ENCODE measurements around the gene RIPK4.
"Not testable (repeated sequence)": the region's sequence is repeated elsewhere in the genome, so short reads cannot be mapped to it uniquely, and the experiment has no call there.

RIPK4 gene

GRCh38 chr21:41795726-41796125, 28.9 kb upstream of the RIPK4 start:
- no peak for DNase-seq (ENCODE audit: low spot score)

- DNase-seq (ENCODE audit: low spot score) = no peak
Observed at GRCh38 chr21:41794600-41794999, 27.7 kb upstream of the RIPK4 start.

- no peak for DNase-seq (ENCODE audit: low spot score)
Observed at GRCh38 chr21:41792711-41793110, 25.9 kb upstream of the RIPK4 start.

GRCh38 chr21:41786509-41786987, 19.7 kb upstream of the RIPK4 start:
- DNase-seq (ENCODE audit: low spot score) = peak; percentile 77

GRCh38 chr21:41785262-41785661, 18.4 kb upstream of the RIPK4 start:
- DNase-seq (ENCODE audit: low spot score) = not testable (repeated sequence)

- DNase-seq (ENCODE audit: low spot score) = no peak
Observed at GRCh38 chr21:41784456-41785102, 17.7 kb upstream of the RIPK4 start.

GRCh38 chr21:41783476-41784180, 16.8 kb upstream of the RIPK4 start:
- no peak for DNase-seq (ENCODE audit: low spot score)

GRCh38 chr21:41781050-41781410, 14.2 kb upstream of the RIPK4 start:
- no peak for DNase-seq (ENCODE audit: low spot score)

- no peak for DNase-seq (ENCODE audit: low spot score)
Observed at GRCh38 chr21:41780337-41781049, 13.6 kb upstream of the RIPK4 start.

GRCh38 chr21:41779659-41780058, 12.8 kb upstream of the RIPK4 start:
- no peak for DNase-seq (ENCODE audit: low spot score)

GRCh38 chr21:41778930-41779600, 12.2 kb upstream of the RIPK4 start:
- no peak for DNase-seq (ENCODE audit: low spot score)

- DNase-seq (ENCODE audit: low spot score) = peak; percentile 94
Observed at GRCh38 chr21:41777951-41778815, 11.3 kb upstream of the RIPK4 start.

- DNase-seq (ENCODE audit: low spot score) = no peak
Observed at GRCh38 chr21:41776778-41777177, 9.9 kb upstream of the RIPK4 start.

- no peak for DNase-seq (ENCODE audit: low spot score)
Observed at GRCh38 chr21:41775149-41775472, 8.3 kb upstream of the RIPK4 start.

GRCh38 chr21:41774467-41775148, 7.8 kb upstream of the RIPK4 start:
- DNase-seq (ENCODE audit: low spot score) = no peak

- DNase-seq (ENCODE audit: low spot score) = no peak
Observed at GRCh38 chr21:41772351-41773080, 5.7 kb upstream of the RIPK4 start.

- DNase-seq (ENCODE audit: low spot score) = no peak
Observed at GRCh38 chr21:41771625-41771945, 4.7 kb upstream of the RIPK4 start.

- DNase-seq (ENCODE audit: low spot score) = no peak
Observed at GRCh38 chr21:41770901-41771624, 4.2 kb upstream of the RIPK4 start.

- DNase-seq (ENCODE audit: low spot score) = no peak
Observed at GRCh38 chr21:41769933-41770332, 3.1 kb upstream of the RIPK4 start.

- no peak for DNase-seq (ENCODE audit: low spot score)
Observed at GRCh38 chr21:41769521-41769920, 2.7 kb upstream of the RIPK4 start.
